NOMO-1 treated with DMSO at 0.1 percent for 48 hours (cell line): Measurements from ENCODE around the gene LYRM2.
A peak's percentile ranks its signal among the peaks of the same experiment; 100 is the strongest.

Source experiments
- DNase-seq: peaks from one replicate; lab custom pipeline; 2025; ENCODE audit not compliant: unreplicated experiment; lab: John Stamatoyannopoulos, UW

Gene LYRM2

GRCh38 chr6:89596484-89596883 lies 42.1 kb downstream of the LYRM2 start:
- DNase-seq: no peak

- peak; percentile 34 for DNase-seq
Measured at GRCh38 chr6:89596056-89596455, 42.5 kb downstream of the LYRM2 start.

GRCh38 chr6:89591745-89592144 lies 46.8 kb downstream of the LYRM2 start:
- no peak for DNase-seq

- no peak for DNase-seq
Measured at GRCh38 chr6:89590133-89590532, 48.4 kb downstream of the LYRM2 start.

- no peak for DNase-seq
Measured at GRCh38 chr6:89589297-89590025, 49.1 kb downstream of the LYRM2 start.

- no peak for DNase-seq
Measured at GRCh38 chr6:89585154-89585553, 53.4 kb downstream of the LYRM2 start.

- DNase-seq: no peak
Measured at GRCh38 chr6:89584539-89584938, 54.0 kb downstream of the LYRM2 start.

- DNase-seq: no peak
Measured at GRCh38 chr6:89583559-89583958, 55.0 kb downstream of the LYRM2 start.

GRCh38 chr6:89582669-89583325 lies 55.8 kb downstream of the LYRM2 start:
- no peak for DNase-seq

GRCh38 chr6:89581689-89582088 lies 56.9 kb downstream of the LYRM2 start:
- DNase-seq: no peak

GRCh38 chr6:89580997-89581666 lies 57.4 kb downstream of the LYRM2 start:
- no peak for DNase-seq

GRCh38 chr6:89575562-89575960 lies 63.0 kb downstream of the LYRM2 start:
- no peak for DNase-seq

GRCh38 chr6:89574910-89575561 lies 63.5 kb downstream of the LYRM2 start:
- DNase-seq: no peak

GRCh38 chr6:89567630-89568390 lies 70.7 kb downstream of the LYRM2 start:
- no peak for DNase-seq

- no peak for DNase-seq
Measured at GRCh38 chr6:89566930-89567629, 71.5 kb downstream of the LYRM2 start.

GRCh38 chr6:89566008-89566800 lies 72.3 kb downstream of the LYRM2 start:
- DNase-seq: no peak

GRCh38 chr6:89564752-89565427 lies 73.7 kb downstream of the LYRM2 start:
- no peak for DNase-seq

GRCh38 chr6:89563866-89564265 lies 74.7 kb downstream of the LYRM2 start:
- DNase-seq: no peak
